ENCODE results near the gene EIPR1.

EIPR1 gene

GRCh38 chr2:3336844-3337243 lies 40.8 kb downstream of the EIPR1 start:
- no peak for TF ChIP-seq CTCF (IDR thresholded peaks at IDR 0.05; ENCODE audit: borderline replicate concordance, insufficient read depth, low read depth, low read length)
- no peak overlapping the region for H3K4me3 ChIP-seq (ENCODE audit: low read depth, low read length)

- no peak for TF ChIP-seq CTCF (IDR thresholded peaks at IDR 0.05; ENCODE audit: borderline replicate concordance, insufficient read depth, low read depth, low read length)
- H3K4me3 ChIP-seq (ENCODE audit: low read depth, low read length), result no peak overlapping the region
Observed at GRCh38 chr2:3334392-3335345, 42.9 kb downstream of the EIPR1 start.

GRCh38 chr2:3332133-3332532 lies 45.5 kb downstream of the EIPR1 start:
- no peak for TF ChIP-seq CTCF (IDR thresholded peaks at IDR 0.05; ENCODE audit: borderline replicate concordance, insufficient read depth, low read depth, low read length)
- H3K4me3 ChIP-seq (ENCODE audit: low read depth, low read length), result no peak overlapping the region

GRCh38 chr2:3329491-3329890 lies 48.1 kb downstream of the EIPR1 start:
- TF ChIP-seq CTCF (IDR thresholded peaks at IDR 0.05; ENCODE audit: borderline replicate concordance, insufficient read depth, low read depth, low read length), result no peak
- no peak overlapping the region for H3K4me3 ChIP-seq (ENCODE audit: low read depth, low read length)

- no peak overlapping the region for H3K4me3 ChIP-seq (ENCODE audit: low read depth, low read length)
- TF ChIP-seq CTCF (IDR thresholded peaks at IDR 0.05; ENCODE audit: borderline replicate concordance, insufficient read depth, low read depth, low read length), result no peak
Observed at GRCh38 chr2:3326871-3327270, 50.7 kb downstream of the EIPR1 start.

- no peak for TF ChIP-seq CTCF (IDR thresholded peaks at IDR 0.05; ENCODE audit: borderline replicate concordance, insufficient read depth, low read depth, low read length)
- H3K4me3 ChIP-seq (ENCODE audit: low read depth, low read length), result no peak overlapping the region
Observed at GRCh38 chr2:3326182-3326537, 51.5 kb downstream of the EIPR1 start.
